GM10847 (cell line): ENCODE measurements around the gene ZBTB18.

ENCODE experiments used
- POLR2A ChIP-seq: IDR thresholded peaks from 2 replicates; pipeline ENCODE4 v1.6.1; 2011; ENCODE audit not compliant: insufficient read length; ENCODE audit errors: extremely low read depth

Gene ZBTB18

GRCh38 chr1:244050835-244051444, at the start of gene ZBTB18:
ZBTB18 (plus strand) TSS chr1:244051283; CDS start chr1:244051432, 149 bp downstream.
- TF ChIP-seq POLR2A: no peak

- TF ChIP-seq POLR2A: no peak
These were observed 48.4 kb upstream of the ZBTB18 start for GRCh38 chr1:244002721-244003120.

- TF ChIP-seq POLR2A: no peak
These were observed 45.6 kb upstream of the ZBTB18 start for GRCh38 chr1:244005455-244005854.

DNA sequence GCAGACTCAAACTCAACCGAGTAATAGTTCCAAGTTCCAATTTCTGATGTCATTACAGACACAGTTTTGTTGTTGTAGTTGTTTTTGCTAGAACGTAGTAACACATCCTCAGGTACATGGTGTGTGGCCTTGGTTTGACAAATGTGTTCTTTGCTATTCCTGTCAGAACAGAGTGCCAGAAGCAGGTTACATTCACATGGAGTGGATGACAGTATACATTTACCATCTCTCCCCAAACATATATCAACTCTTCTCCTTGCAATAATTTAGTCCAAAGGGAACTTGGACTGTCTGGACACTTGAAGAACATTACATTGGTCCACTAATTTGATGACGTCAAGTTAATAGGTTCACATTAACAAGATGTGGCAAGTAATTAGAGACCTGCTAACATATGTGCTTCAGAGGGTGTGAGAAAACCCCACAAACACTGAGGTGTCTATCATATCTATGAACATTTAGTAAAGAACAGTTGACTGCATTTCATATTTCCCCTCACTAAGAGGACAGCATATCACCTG, 44.6 kb upstream of the ZBTB18 start:
- no peak for TF ChIP-seq POLR2A

DNA sequence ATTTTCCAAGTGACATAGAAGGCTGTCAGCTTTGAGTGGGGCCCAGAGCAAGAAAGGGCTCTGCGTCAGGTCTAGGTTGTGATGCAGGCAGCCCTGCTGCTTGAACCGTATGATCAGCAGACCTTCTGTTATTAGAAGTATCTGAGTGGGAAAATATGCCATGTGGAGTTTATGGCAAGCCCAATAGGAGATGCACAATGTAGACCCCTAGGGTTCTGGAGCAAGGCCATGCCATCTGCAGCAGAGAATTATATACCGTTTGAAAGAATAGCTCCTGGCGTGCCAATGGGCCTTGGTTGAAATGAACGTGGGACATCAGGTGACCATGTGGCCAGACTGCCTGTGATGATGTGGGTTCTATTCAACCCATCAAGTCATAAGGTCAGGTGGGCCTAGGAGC, 44.1 kb upstream of the ZBTB18 start:
- no peak for TF ChIP-seq POLR2A

DNA sequence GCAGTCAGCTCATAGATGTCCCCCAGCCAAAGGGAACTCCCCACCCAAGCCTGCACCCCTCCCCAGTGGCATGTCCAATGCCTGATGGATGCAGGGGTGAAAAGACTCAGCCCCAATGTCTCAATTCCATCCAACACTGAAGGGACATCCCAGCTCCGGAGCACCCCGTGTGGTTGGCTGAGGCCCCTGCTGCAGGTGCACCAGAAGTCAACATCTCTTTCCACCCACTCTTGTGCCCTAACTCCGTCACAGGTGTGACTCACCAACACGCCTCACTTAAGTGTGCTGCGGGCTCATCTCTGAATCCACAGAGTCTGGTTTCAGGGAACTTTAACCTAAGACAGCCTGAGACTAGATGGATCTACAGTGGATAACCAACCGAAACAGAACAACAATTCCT, 40.9 kb upstream of the ZBTB18 start:
- no peak for TF ChIP-seq POLR2A

DNA sequence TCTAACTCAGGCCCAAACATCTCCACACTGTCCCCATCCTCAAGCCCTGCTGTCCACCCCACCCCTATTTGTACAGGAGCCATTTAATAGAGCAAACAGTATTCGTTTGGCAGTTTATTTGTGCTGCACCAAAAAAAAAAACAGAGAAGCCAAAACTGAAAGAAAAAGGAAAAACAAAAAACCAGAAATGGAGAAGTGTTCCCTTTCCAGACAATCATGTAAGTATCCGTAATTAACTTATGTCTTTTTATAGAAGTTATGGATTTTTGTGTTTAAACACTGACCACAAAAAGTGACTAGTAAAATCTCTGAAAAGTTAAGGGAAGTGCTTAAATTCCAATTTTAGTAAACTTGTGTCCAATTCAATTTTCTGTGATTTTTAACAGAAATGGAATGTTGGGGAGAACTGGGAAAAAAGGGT, 40.4 kb upstream of the ZBTB18 start:
- no peak for TF ChIP-seq POLR2A

DNA sequence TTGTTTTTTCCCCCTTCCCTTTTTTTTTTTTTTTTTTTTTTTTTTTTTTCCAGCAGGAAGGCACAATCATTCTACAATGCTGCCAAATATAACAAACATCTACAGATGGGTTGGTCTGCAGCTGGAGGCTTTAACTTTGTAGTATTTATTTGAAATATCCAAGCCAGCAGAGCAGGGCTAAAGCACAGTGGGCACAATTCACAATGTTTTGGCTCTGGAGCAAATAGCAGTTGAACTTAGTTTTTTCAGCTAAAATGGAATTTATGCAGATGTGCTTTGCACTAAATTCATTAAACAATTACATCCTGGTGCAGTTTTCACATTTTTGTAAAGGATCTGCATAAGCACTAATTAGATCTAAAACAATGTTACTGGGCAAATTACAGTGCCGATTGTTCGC, 39.8 kb upstream of the ZBTB18 start:
- TF ChIP-seq POLR2A: no peak

DNA sequence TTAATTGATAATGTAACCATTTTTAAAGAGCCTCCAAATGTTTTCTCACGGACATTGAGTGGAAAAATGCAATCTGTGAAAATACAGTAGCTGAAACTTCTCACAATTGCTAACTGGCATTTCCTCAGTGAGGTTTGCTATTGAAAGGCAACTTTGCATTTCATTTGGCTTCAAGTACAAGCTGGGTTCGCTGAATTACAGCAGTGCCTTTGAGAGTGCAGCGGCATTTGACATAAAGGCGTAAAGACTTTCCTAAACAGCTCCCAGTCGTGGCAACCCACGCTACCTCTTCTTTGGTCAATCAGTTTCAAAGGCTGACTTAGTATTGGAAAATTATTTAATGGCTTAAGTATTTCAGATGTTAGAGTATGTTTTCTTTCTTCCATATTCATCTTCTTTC, 39.3 kb upstream of the ZBTB18 start:
- TF ChIP-seq POLR2A: no peak

DNA sequence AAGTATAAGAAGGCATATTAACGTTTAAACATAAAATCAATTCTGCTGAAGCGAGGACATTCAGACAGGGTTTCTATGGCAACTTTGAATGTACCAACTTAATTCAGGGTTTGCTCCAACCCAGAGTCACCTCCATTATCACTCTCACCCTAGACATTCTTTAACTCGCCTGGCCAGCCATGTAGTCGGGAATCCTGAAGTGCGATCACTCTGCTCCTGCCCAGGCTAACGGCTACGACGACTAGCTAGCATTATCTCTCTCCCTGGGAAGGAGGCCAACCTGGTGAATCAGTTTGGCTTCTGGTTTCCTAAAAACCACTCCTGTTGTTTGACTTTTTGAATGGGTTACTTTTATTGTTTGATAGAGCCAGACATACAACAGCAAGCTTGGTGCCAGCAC, 38.9 kb upstream of the ZBTB18 start:
- TF ChIP-seq POLR2A: no peak

- no peak for TF ChIP-seq POLR2A
These were observed 38.0 kb upstream of the ZBTB18 start for GRCh38 chr1:244013100-244013499.

DNA sequence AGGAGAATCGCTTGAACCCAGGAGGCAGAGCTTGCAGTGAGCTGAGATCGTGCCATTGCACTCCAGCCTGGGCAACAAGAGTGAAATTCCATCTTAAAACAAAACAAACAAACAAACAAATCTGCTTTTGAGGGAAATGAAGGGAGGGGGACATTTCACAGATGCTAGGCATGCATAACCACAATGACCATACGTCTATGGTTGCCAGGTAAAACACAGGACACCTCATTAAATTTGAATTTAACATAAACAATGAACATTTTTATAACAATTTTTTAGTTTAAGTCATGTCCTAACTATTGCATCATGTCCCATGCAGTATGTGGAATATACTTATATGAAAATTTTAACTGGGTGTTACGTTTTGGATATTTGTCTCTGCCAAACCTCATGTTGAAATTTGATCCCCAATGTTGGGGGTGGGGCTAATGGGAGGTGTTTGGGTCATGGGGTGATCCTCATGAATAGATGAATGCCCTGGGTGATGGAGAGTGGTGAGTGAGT, 31.0 kb upstream of the ZBTB18 start:
- TF ChIP-seq POLR2A: no peak

- no peak for TF ChIP-seq POLR2A
These were observed 29.7 kb upstream of the ZBTB18 start for GRCh38 chr1:244021427-244021826.

GRCh38 chr1:244022311-244022710, 28.8 kb upstream of the ZBTB18 start:
- TF ChIP-seq POLR2A: no peak

DNA sequence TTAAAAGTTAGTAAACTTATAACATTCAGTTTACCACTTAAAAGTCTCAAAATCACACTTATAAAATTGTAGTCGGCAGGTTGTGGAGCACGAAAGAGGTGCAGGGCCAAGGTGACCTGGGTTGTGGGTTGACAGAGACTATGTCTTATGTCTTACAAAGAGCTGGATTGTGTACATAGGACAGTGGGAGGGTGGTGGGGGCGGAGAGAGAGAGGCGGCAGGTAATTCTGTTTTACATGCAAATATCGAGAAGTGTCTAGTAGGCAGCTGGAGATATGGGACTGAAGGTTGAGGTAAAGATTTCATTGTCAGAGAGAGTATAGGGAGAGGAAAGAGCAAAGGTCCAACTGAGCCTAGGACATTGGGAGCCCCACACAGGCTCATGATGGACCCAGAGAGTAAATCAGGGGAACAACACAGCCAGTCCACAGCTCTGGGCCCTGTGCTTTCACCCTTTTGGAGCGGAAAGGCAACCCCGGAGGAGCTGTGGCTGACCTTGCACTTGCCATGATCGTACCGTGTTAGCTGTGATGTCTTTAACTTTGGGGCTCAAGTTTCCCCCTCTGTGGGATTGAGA, 28.1 kb upstream of the ZBTB18 start:
- TF ChIP-seq POLR2A: no peak

DNA sequence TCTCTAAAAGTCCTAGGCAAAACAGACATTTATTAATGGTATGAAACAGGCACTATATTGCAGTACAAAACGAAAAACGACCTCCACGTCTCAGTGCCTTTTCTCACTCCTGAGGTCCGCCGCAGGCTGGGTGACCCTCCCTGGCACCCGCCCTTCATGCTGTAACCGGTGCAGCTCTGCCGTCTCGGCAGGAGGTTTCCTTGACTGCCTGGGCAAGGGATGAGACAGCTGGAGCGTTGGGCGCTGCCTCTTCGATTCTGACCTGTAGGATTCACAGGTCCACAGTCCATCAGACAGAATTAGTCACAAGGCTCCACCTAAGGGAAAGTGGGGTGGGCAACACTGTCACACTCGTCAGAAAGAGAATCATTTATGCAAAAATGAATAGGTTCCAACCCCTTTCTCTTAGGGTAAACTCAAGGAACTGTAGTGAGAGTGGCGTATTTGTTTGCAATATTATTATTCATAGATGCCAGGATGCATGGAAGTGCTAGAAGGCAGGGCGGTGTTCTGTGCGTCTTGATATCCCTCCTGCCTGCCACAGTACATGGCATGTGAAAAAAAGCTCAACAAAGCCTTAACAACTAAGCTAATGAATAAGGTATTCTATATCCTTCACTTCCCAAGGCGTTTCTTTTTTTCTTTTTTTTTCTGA, 23.5 kb upstream of the ZBTB18 start:
- TF ChIP-seq POLR2A: no peak
